ENCODE results near the gene ARL1.

DNA sequence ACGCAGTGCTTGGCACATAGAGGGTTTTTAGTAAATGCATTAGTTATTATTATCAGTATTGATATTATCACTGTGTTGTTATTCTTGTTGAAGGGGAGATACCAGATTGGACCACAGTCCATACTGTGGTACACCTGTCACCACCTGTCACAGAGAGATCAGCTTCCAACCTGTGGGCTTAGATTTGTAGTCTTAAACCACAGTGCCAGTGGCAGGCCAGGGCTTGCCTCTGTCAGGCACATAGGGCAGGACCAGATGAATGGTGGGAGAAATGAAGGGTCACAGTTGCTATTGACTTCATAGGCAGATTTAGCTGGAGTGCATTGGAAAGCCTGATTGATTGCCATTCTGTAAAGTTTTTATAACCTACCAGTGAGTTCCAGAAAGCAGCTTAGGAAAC is 35.1 kb downstream of the ARL1 start:
- TF ChIP-seq HOXA7 (CRISPR knock-in tag; IDR thresholded peaks at IDR 0.05), result no peak
- no peak for TF ChIP-seq TBP (CRISPR knock-in tag; IDR thresholded peaks at IDR 0.05)
- no peak for TF ChIP-seq POLR2AphosphoS2 (IDR thresholded peaks at IDR 0.05; ENCODE audit: low read depth, low read length)
- TF ChIP-seq TBX3 (IDR thresholded peaks at IDR 0.05; ENCODE audit: borderline replicate concordance), result no peak
- TF ChIP-seq AGO1 (IDR thresholded peaks at IDR 0.05; ENCODE audit: low read depth, low read length, poor library complexity, severe bottlenecking), result no peak
- TF ChIP-seq IKZF1 (IDR thresholded peaks at IDR 0.05), result no peak
- TF ChIP-seq EZH2 (conservative IDR thresholded peaks at IDR 0.05; ENCODE audit: low read depth, low read length), result no peak

Data from HepG2 (cell line).